Measurements from ENCODE around the gene CEP170B. TPM values are rescaled to one million over a fixed set of nuclear protein-coding genes. Genes with fewer than 3 reads are reported as not detected.
"Not testable (repeated sequence)": the region's sequence is repeated elsewhere in the genome, so short reads cannot be mapped to it uniquely, and the experiment has no call there.

CEP170B gene
- total and polyA plus RNA-seq, 2 of the 8 experiments (the other 6 are each of a cell fraction or from before 2014, with no cell fraction given), result 9.1 to 33.8 TPM

- H3K18ac ChIP-seq (ENCODE audit: extremely low read depth, low read length); H3K79me2 ChIP-seq (ENCODE audit: control insufficient read depth in 1 of 2, insufficient read depth in 2 of 2, low read length in 2 of 2); H3K9ac ChIP-seq (replicated peaks in 1 of 4; ENCODE audit: extremely low read depth in 1 of 4, low read depth in 3 of 4, low read length in 3 of 4); H3K79me1 ChIP-seq (ENCODE audit: low read depth, low read length); H2BK12ac ChIP-seq (ENCODE audit: low read depth, low read length); H3K14ac ChIP-seq (ENCODE audit: insufficient read length); H3K4me1 ChIP-seq (replicated peaks in 1 of 4; ENCODE audit: control insufficient read depth in 3 of 4, insufficient read depth in 4 of 4, low read length in 3 of 4); H2BK15ac ChIP-seq (ENCODE audit: low read length); DNase-seq (ENCODE audit: low read depth in 1 of 2, low spot score in 2 of 2); H2AK5ac ChIP-seq (ENCODE audit: low read depth, low read length); POLR2A ChIA-PET (ENCODE audit: partially characterized antibody); H2BK5ac ChIP-seq (ENCODE audit: low read depth, low read length); H2AFZ ChIP-seq (ENCODE audit: low read length); H3K4me3 ChIP-seq (ENCODE audit: extremely low read depth in 1 of 4, insufficient read depth in 2 of 4, low read depth in 3 of 4, low read length in 4 of 4); H3K4ac ChIP-seq (replicated peaks; ENCODE audit: insufficient read length, low read depth, low read length); FAIRE-seq; H4K91ac ChIP-seq (replicated peaks; ENCODE audit: insufficient read length, low read length); H3K4me2 ChIP-seq (ENCODE audit: insufficient read depth in 1 of 2, low read depth in 2 of 2, low read length in 2 of 2); H4K5ac ChIP-seq (ENCODE audit: insufficient read length, low read depth, low read length); H2BK120ac ChIP-seq (replicated peaks; ENCODE audit: low read depth, low read length); H2BK20ac ChIP-seq (ENCODE audit: low read length); H3K36me3 ChIP-seq (ENCODE audit: control insufficient read depth in 2 of 4, insufficient read depth in 4 of 4, low read length in 3 of 4); H3K56ac ChIP-seq (replicated peaks; ENCODE audit: insufficient read length, low read depth, low read length); H3K27ac ChIP-seq (ENCODE audit: low read depth, low read length); H3K23me2 ChIP-seq (ENCODE audit: low read depth, low read length); H4K20me1 ChIP-seq (replicated peaks in 1 of 2; ENCODE audit: control insufficient read depth in 1 of 2, insufficient read depth in 2 of 2, low read length in 2 of 2); H3K23ac ChIP-seq (ENCODE audit: insufficient read length); H4K8ac ChIP-seq (ENCODE audit: extremely low read depth, insufficient read depth, low read length): not testable (repeated sequence)
- CTCF ChIA-PET (ENCODE audit: partially characterized antibody), result interaction anchor here (0.5 kb wide), 1 partner anchor 75 kb away, joined by 3 read pairs; no protein-coding TSS in a partner anchor
- Histone ChIP-seq H3K27me3 (replicated peaks in 1 of 4; ENCODE audit: control insufficient read depth in 3 of 4, extremely low read depth in 1 of 4, insufficient read depth in 3 of 4, low read length in 3 of 4) (peaks cover 0 to 14% (median 5%) of the 10 kb centered on the region in 4 experiments; a peak in 6 of 7 replicates), H3K9me3 (ENCODE audit: insufficient read depth in 2 of 2, low read depth in 1 of 2, low read length in 1 of 2) (peaks cover 0 to 60% of the 10 kb centered on the region in 2 experiments; a peak in 1 of 4 replicates)
- WGBS, 2 experiments (ENCODE audit: extremely low coverage in 1 of 2, insufficient coverage in 1 of 2, insufficient read length in 1 of 2, insufficient replicate concordance in 2 of 2, low coverage in 1 of 2, low lambda C conversion rate in 2 of 2, missing lambda C conversion rate in 1 of 2), result 57% methylated on average over 5 of the region's 6 CpGs; no CpG with 5 or more reads in 1 of the 2 experiments
Measured at GRCh38 chr14:104944016-104944308, 78.9 kb downstream of the CEP170B start.

GRCh38 chr14:104944436-104945205 is 79.6 kb downstream of the CEP170B start:
- H2BK15ac ChIP-seq (ENCODE audit: low read length); H3K18ac ChIP-seq (ENCODE audit: extremely low read depth, low read length); H3K4me1 ChIP-seq (replicated peaks in 1 of 4; ENCODE audit: control insufficient read depth in 3 of 4, insufficient read depth in 4 of 4, low read length in 3 of 4); DNase-seq (ENCODE audit: low read depth in 1 of 2, low spot score in 2 of 2); POLR2A ChIA-PET (ENCODE audit: partially characterized antibody); H4K8ac ChIP-seq (ENCODE audit: extremely low read depth, insufficient read depth, low read length); H3K27me3 ChIP-seq (replicated peaks in 1 of 4; ENCODE audit: control insufficient read depth in 3 of 4, extremely low read depth in 1 of 4, insufficient read depth in 3 of 4, low read length in 3 of 4); H2AFZ ChIP-seq (ENCODE audit: low read length); H4K91ac ChIP-seq (replicated peaks; ENCODE audit: insufficient read length, low read length); H2BK120ac ChIP-seq (replicated peaks; ENCODE audit: low read depth, low read length); H4K20me1 ChIP-seq (replicated peaks in 1 of 2; ENCODE audit: control insufficient read depth in 1 of 2, insufficient read depth in 2 of 2, low read length in 2 of 2); H2BK20ac ChIP-seq (ENCODE audit: low read length); H3K23ac ChIP-seq (ENCODE audit: insufficient read length); H3K9ac ChIP-seq (replicated peaks in 1 of 4; ENCODE audit: extremely low read depth in 1 of 4, low read depth in 3 of 4, low read length in 3 of 4); H3K4me3 ChIP-seq (ENCODE audit: extremely low read depth in 1 of 4, insufficient read depth in 2 of 4, low read depth in 3 of 4, low read length in 4 of 4); H3K27ac ChIP-seq (ENCODE audit: low read depth, low read length); FAIRE-seq; H3K4me2 ChIP-seq (ENCODE audit: insufficient read depth in 1 of 2, low read depth in 2 of 2, low read length in 2 of 2); H4K5ac ChIP-seq (ENCODE audit: insufficient read length, low read depth, low read length); H3K14ac ChIP-seq (ENCODE audit: insufficient read length); H2BK12ac ChIP-seq (ENCODE audit: low read depth, low read length); H3K36me3 ChIP-seq (ENCODE audit: control insufficient read depth in 2 of 4, insufficient read depth in 4 of 4, low read length in 3 of 4); H3K79me2 ChIP-seq (ENCODE audit: control insufficient read depth in 1 of 2, insufficient read depth in 2 of 2, low read length in 2 of 2); H3K23me2 ChIP-seq (ENCODE audit: low read depth, low read length); H3K4ac ChIP-seq (replicated peaks; ENCODE audit: insufficient read length, low read depth, low read length); H2BK5ac ChIP-seq (ENCODE audit: low read depth, low read length); H2AK5ac ChIP-seq (ENCODE audit: low read depth, low read length); H3K56ac ChIP-seq (replicated peaks; ENCODE audit: insufficient read length, low read depth, low read length); H3K79me1 ChIP-seq (ENCODE audit: low read depth, low read length): not testable (repeated sequence)
- peaks cover 0 to 65% of the 10 kb centered on the region in 2 experiments; a peak in 1 of 4 replicates for H3K9me3 ChIP-seq (ENCODE audit: insufficient read depth in 2 of 2, low read depth in 1 of 2, low read length in 1 of 2)
- 86% methylated on average over 27 of the region's 29 CpGs; no CpG with 5 or more reads in 1 of the 2 experiments for WGBS, 2 experiments (ENCODE audit: extremely low coverage in 1 of 2, insufficient coverage in 1 of 2, insufficient read length in 1 of 2, insufficient replicate concordance in 2 of 2, low coverage in 1 of 2, low lambda C conversion rate in 2 of 2, missing lambda C conversion rate in 1 of 2)
- CTCF ChIA-PET (ENCODE audit: partially characterized antibody), result interaction anchor here (0.5 to 0.6 kb wide), 2 partner anchors 76 to 88 kb away, joined by 3 read pairs; no protein-coding TSS in a partner anchor

All from H1 (cell line).